ACHN (cell line): ENCODE measurements around the gene GDPD2.
"Not testable (repeated sequence)": the region's sequence is repeated elsewhere in the genome, so short reads cannot be mapped to it uniquely, and the experiment has no call there.

Experiments used
- DNase-seq: peaks from one replicate; pipeline ENCODE4 v3.0.0-alpha.2; 2015
- in situ Hi-C: cut with HindIII; loops from 2 replicates; pipeline ENCODE4 v1.10.0; 2017; ENCODE audit warnings: low sequenced_read_pairs, low pct_ligation_motif_present, low pct_unique_long_range_greater_than_20kb

The GDPD2 gene

DNA sequence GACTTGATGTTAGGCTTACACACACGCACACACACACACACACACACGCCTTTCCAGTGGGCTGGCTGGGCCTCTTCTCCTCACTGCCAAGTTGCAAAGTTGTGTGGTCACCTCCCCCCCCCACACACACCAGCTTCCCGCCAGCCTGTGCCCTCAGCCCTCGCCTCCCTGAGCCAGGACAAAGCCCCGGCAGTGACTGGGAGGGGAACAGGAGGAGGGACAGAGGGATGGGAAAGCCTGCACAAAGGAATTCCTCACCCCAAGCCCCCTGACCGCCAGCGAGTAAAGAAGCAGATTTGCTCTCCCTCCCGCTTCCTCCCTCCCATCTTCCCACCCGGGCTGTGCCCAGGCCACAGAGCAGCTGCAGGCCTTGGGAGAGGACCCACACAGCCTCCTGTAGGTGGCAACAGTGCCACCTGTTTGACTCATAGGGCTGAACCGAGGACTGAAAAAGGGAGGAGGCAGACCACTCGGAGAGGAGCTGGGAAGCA, at the start of gene GDPD2:
Gene GDPD2 (plus strand): TSS at position 464 of the 491 bp plus-strand sequence. CDS start 1,671 bp downstream, outside the sequence.
- in situ Hi-C loops: no loop called here
- peak; percentile 32 for DNase-seq

DNA sequence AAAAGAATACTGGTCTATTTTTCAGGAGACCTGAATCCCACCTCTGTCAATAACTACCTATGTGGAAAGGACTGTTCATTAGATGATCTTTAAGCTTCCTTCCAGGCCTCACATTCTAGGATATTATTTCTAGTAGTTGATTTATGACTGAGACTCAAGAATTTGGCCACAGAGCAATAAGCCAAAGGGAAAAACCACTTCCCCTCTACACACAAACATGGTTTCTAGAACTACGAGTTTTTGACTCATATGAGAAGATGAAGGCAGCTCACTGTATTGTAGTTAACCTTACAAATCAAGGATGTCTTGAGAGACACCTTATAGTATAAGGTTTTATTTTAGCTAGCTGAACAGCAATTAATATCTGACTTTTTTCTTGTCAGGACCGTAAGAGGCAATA, 36.9 kb upstream of the GDPD2 start:
- in situ Hi-C loops: no loop called here
- no peak for DNase-seq

- DNase-seq: no peak
- in situ Hi-C loops: no loop called here
These were observed 24.2 kb upstream of the GDPD2 start for GRCh38 chrX:70398899-70399298.

GRCh38 chrX:70400181-70400580, 22.9 kb upstream of the GDPD2 start:
- DNase-seq, in situ Hi-C loops: not testable (repeated sequence)

GRCh38 chrX:70402721-70403120, 20.4 kb upstream of the GDPD2 start:
- in situ Hi-C loops: no loop called here
- no peak for DNase-seq

GRCh38 chrX:70405003-70405402, 18.1 kb upstream of the GDPD2 start:
- in situ Hi-C loops: no loop called here
- DNase-seq: no peak

DNA sequence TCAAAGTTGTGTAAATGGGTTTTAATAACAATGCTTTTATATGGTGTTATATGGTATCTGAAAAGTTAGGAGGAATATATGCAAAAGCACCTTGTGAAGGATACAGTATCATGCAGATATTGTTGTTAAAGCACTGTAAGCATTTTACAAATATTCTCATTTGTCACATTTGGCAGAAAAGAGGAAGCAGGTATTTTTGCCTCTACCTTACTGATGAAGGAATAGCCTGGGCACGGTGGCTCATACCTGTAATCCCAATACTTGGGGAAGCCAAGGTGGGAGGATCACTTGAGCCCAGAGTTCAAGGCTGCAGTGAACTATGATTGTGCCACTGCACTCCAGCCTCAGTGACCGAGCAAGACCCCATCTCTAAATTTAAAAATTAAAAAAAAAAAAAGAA, 12.2 kb upstream of the GDPD2 start:
- no peak for DNase-seq
- in situ Hi-C loops: no loop called here

DNA sequence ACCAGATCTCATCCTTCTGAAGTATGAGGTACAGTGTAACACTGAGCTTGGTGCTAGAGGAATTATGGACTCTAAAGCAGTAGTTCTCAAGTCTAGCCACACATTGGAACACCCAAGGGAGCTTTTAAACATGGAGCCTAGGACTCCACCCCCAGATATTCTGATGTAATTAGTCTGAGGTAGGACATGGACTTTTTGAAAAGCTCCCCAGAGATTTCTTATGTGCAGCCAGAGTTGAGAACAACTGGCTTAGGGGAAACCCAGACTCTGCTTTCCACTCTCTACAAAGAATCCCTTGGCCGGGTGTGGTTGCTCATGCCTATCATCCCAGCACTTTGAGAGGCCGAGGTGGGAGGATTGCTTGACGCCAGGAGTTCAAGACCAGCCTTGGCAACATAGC, 11.6 kb upstream of the GDPD2 start:
- DNase-seq: no peak
- in situ Hi-C loops: no loop called here

DNA sequence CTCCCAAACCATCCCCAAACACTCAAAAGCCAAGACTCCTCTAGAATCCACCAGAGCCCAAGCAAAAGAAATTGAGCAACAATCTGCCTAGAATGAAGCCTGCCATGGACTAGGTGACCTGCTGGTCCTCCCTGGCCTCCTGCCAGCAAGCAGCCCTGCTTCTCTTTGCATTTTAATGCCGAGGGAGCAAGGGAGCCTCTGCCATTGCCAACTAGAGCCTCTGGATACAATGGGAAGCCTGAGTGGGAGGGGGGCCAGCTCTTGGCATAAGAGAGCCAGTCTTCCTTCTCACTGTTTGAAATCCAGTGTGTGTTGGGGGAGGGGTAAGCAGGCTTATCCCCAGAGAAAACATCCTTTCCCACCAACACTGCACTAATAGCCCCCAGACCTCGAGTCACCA, 1.5 kb upstream of the GDPD2 start:
- in situ Hi-C loops: no loop called here
- no peak for DNase-seq

- in situ Hi-C loops: no loop called here
- no peak for DNase-seq
These were observed 992 bp downstream of the GDPD2 start for GRCh38 chrX:70423936-70424675.

DNA sequence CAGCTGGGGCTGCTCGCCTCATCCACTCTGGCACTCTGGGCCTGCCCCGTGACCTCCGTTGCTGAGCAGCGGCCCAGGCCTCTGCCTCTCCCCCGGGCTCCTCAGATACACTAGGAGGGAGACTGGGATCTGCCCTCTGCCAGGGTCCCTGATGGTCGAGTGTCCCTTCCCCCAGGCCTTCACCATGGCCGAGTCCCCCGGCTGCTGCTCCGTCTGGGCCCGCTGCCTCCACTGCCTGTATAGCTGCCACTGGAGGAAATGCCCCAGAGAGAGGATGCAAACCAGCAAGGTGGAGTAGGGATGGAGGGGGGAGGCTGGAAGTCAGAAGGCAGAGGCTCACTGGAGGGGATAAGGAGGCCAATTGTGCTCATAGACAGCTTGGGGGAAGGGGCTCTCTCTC, 1.7 kb downstream of the GDPD2 start:
- in situ Hi-C loops: no loop called here
- no peak for DNase-seq

GRCh38 chrX:70426286-70427278, 3.5 kb downstream of the GDPD2 start:
- in situ Hi-C loops: no loop called here
- no peak for DNase-seq

DNA sequence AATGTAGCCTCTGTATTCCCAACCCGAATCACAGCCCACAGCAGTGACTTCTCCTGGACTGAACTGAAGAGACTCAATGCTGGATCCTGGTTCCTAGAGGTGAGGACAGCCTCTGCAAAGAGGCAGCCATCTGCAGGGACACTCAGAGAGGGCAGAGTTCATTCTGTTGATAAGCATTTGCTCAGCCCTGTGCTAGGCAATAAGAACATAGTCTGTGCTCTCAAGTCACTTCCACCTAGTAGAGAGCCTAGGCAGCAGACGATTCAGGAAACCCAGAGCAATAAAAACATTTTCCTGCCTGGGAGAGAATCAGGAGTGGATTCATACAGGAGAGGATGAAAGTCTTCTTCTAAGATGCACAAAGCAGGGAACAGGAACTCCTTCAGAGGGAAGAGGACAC, 4.3 kb downstream of the GDPD2 start:
- no peak for DNase-seq
- in situ Hi-C loops: no loop called here

DNA sequence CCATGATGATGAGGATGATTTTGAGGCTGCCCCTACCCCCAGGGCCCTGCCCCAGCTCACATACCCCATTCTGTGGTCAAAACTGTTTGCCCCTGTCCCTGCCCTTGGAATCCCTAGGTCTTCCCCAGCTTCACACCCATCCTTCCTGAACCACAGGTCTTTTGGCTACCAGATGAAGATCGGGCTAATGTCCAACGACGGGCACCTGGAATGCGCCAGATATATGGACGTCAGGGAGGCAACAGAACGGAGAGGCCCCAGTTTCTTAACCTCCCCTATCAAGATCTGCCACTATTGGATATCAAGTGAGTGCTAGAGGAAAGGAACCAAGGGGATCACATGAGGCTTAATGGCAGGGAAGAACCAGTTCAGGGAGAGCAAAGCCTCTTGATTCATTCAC, 6.6 kb downstream of the GDPD2 start:
- in situ Hi-C loops: no loop called here
- DNase-seq: no peak

DNA sequence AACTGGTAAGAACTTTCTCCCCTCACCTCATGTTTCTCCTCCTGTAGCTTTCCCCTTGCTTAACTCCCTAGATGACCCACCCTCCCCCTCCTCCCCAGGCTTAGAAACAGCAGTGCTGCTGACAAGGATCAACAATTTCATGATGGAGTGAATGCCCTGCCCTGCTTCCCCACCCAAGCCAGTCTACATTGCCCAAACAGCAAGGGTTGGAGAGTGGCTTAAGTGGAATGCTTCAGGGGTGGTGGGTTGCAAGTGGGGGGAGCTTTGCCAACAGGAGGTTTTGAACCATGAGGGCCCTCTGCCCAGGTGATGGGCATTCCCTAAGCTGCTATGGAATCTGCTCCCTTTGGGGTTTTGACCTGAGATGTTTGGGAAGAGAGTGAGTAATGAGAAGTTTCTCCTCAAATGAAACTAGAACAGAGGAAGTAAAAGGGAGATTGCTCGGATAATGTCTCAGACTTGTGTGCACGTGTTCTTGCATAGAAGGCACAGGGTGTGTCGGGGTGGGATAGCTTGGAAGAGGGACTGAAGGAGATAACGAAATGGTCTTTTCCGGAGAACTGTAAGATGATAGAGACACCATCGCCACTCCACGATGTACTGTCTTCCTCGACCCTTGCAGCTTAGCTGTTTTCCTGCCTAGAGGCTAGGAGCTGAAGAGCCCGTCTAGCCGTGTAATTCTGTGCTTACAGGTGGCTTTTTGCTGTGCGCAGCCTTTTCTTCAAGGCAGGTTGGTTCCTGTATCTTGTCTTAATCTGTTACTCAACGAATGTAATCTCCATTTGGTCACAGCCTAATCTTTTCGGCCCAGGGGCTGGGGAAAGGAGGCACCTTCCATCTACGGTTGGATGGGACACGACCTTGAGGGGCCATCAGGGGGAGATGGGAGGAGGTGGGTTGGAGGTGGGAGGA, 10.1 kb downstream of the GDPD2 start:
- in situ Hi-C loops: no loop called here
- no peak for DNase-seq

DNA sequence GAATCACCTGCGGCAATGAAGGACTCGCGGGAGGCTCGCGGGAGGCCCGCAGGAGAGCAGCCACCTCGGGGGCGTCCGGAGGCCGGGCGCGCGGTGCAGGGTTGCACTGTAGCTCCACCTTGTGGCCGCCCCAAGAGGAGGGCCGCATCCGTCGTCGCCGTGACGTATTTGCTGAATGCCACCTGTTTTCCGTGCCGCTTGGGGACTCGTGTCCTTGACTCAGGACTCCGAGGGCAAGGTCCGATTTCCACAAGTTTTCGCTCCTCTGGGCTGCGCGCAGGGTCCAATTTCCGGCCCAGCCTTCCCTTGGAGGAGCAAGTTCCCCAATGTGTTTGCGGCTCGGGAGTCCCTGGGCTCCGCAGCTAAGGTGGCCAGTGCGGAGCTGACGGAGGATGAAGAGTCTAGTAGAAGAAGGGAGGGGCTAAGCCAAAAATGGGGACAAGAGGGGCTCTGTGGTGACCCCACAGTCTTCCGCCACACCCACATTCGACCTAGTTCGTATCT, 10.8 kb downstream of the GDPD2 start:
- in situ Hi-C loops: no loop called here
- peak; percentile 46 for DNase-seq

- peak; percentile 77 for DNase-seq
- in situ Hi-C loops: no loop called here
These were observed 11.3 kb downstream of the GDPD2 start for GRCh38 chrX:70434352-70434866.

DNA sequence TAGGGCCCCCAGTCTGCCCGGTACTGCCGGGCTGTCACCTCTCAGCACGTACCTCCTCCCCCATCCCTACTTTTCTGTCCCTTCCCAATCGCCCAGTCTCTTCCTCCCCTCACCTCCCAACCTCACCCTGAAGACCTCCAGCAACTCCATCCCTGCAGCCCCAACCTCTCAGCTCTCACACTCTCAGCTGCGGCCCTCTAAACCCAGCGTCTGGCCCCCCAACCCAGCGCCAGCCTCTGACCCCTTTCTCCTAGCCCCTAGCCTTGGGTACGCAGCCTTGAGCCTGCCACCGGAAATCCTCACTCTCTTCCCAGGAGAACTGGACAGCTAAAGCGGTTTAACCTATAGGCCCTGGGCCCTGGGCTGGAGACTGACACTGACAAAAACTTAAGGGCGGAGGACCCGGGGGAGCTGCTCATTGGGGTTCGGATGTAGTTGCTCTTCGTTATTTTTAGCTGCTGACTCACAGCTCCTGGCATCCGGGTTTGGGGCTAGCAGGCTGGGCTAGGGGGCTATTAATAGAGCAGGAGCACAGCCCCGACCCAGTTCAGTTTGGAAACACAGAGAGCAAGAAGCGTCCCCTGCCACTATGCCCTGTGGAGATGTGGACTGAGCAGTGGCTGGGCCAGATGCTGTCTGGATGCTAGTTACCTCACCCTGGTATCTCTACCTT, 11.9 kb downstream of the GDPD2 start:
- DNase-seq: no peak
- in situ Hi-C loops: no loop called here
